GM12864 (cell line): ENCODE results near the gene RAMACL.

Experiments used
- DNase-seq: peaks from one replicate; pipeline ENCODE4 v3.0.0-alpha.2; 2011; ENCODE audit warnings: low read depth
- H3K4me3 ChIP-seq: 2 replicates; pipeline ENCODE4 v1.5.1; 2011; ENCODE audit warnings: mild to moderate bottlenecking, low read depth, low read length, control low read depth
- CTCF ChIP-seq: IDR thresholded peaks from 2 replicates; pipeline ENCODE4 v1.5.1; 2011; ENCODE audit warnings: low read depth, mild to moderate bottlenecking, moderate library complexity, low read length, control low read depth, inconsistent platforms; ENCODE audit errors: missing control alignments

Gene RAMACL

GRCh38 chr6:166627875-166628801, 41.7 kb upstream of the RAMACL start:
- DNase-seq = no peak
- H3K4me3 ChIP-seq = peak overlapping the region; percentile 61
- no peak for TF ChIP-seq CTCF

- H3K4me3 ChIP-seq = peak within 1 kb of the TSS; percentile 76
- no peak for TF ChIP-seq CTCF
- peak; percentile 96 for DNase-seq
These were observed 40.8 kb upstream of the RAMACL start, which contains the start of gene RPS6KA2 for GRCh38 chr6:166627033-166627874. Gene RPS6KA2 (minus strand): TSS chr6:166627251. CDS start chr6:166627019, 232 bp downstream.

- DNase-seq = no peak
- TF ChIP-seq CTCF = no peak
- peak overlapping the region; percentile 76 for H3K4me3 ChIP-seq
These were observed 39.9 kb upstream of the RAMACL start for GRCh38 chr6:166626177-166627032.

- H3K4me3 ChIP-seq = no peak overlapping the region
- TF ChIP-seq CTCF = no peak
- DNase-seq = no peak
These were observed 38.9 kb upstream of the RAMACL start for GRCh38 chr6:166625356-166625755.

- no peak for DNase-seq
- no peak overlapping the region for H3K4me3 ChIP-seq
- TF ChIP-seq CTCF = no peak
These were observed 37.8 kb upstream of the RAMACL start for GRCh38 chr6:166624275-166624674.

GRCh38 chr6:166623318-166623717, 36.8 kb upstream of the RAMACL start:
- no peak overlapping the region for H3K4me3 ChIP-seq
- no peak for TF ChIP-seq CTCF
- no peak for DNase-seq
